ENCODE data around the gene VPS33A.
"Not testable (repeated sequence)": the region's sequence is repeated elsewhere in the genome, so short reads cannot be mapped to it uniquely, and the experiment has no call there.

The VPS33A gene

GRCh38 chr12:122204167-122205052 lies 61.9 kb downstream of the VPS33A start:
- no peak for DNase-seq (ENCODE audit: low read depth)

GRCh38 chr12:122203301-122204166 lies 62.8 kb downstream of the VPS33A start, which contains the start of gene B3GNT4:
Gene B3GNT4, plus strand, starts transcription at chr12:122203709. Its CDS starts 910 bp downstream, at chr12:122204619.
- peak; percentile 45 for DNase-seq (ENCODE audit: low read depth)

- DNase-seq (ENCODE audit: low read depth) = not testable (repeated sequence)
Observed at GRCh38 chr12:122202811-122203210, 63.5 kb downstream of the VPS33A start.

- DNase-seq (ENCODE audit: low read depth) = no peak
Observed at GRCh38 chr12:122202017-122202416, 64.3 kb downstream of the VPS33A start.

- no peak for DNase-seq (ENCODE audit: low read depth)
Observed at GRCh38 chr12:122201381-122201780, 64.9 kb downstream of the VPS33A start.

GRCh38 chr12:122200541-122201175 lies 65.6 kb downstream of the VPS33A start:
- DNase-seq (ENCODE audit: low read depth) = no peak

GRCh38 chr12:122199484-122200355 lies 66.6 kb downstream of the VPS33A start:
- DNase-seq (ENCODE audit: low read depth) = no peak

- no peak for DNase-seq (ENCODE audit: low read depth)
Observed at GRCh38 chr12:122197612-122197966, 68.7 kb downstream of the VPS33A start.

GRCh38 chr12:122195405-122195804 lies 70.9 kb downstream of the VPS33A start:
- DNase-seq (ENCODE audit: low read depth) = no peak

- no peak for DNase-seq (ENCODE audit: low read depth)
Observed at GRCh38 chr12:122194804-122195203, 71.5 kb downstream of the VPS33A start.

- no peak for DNase-seq (ENCODE audit: low read depth)
Observed at GRCh38 chr12:122192441-122192840, 73.9 kb downstream of the VPS33A start.

- peak; percentile 33 for DNase-seq (ENCODE audit: low read depth)
Observed at GRCh38 chr12:122190842-122191668, 75.2 kb downstream of the VPS33A start.

GRCh38 chr12:122189626-122190475 lies 76.4 kb downstream of the VPS33A start:
- DNase-seq (ENCODE audit: low read depth) = no peak

- no peak for DNase-seq (ENCODE audit: low read depth)
Observed at GRCh38 chr12:122187466-122187865, 78.8 kb downstream of the VPS33A start.

GRCh38 chr12:122185494-122186082 lies 80.7 kb downstream of the VPS33A start:
- DNase-seq (ENCODE audit: low read depth) = no peak

GRCh38 chr12:122185079-122185478 lies 81.2 kb downstream of the VPS33A start:
- DNase-seq (ENCODE audit: low read depth) = no peak

- no peak for DNase-seq (ENCODE audit: low read depth)
Observed at GRCh38 chr12:122184517-122184916, 81.8 kb downstream of the VPS33A start.

- no peak for DNase-seq (ENCODE audit: low read depth)
Observed at GRCh38 chr12:122183588-122183940, 82.7 kb downstream of the VPS33A start.

GRCh38 chr12:122182887-122183587 lies 83.3 kb downstream of the VPS33A start, which contains the start of gene LRRC43:
Gene LRRC43, plus strand, starts transcription at chr12:122183123. Its CDS starts 22 bp downstream, at chr12:122183145.
- peak; percentile 15 for DNase-seq (ENCODE audit: low read depth)

All from activated T-helper 1 cell treated with Interleukin-2 at 50 U/mL for 16 hours (primary cell).